ENCODE measurements around the gene CALCOCO1. TPM values are rescaled to one million over a fixed set of nuclear protein-coding genes. Genes with fewer than 3 reads are reported as not detected.

The CALCOCO1 gene
- total and polyA plus RNA-seq, 10 of the 15 experiments (the other 5 are each of a cell fraction or from before 2014, with no cell fraction given): 2.8 to 55.9 (median 13.7) TPM

DNA sequence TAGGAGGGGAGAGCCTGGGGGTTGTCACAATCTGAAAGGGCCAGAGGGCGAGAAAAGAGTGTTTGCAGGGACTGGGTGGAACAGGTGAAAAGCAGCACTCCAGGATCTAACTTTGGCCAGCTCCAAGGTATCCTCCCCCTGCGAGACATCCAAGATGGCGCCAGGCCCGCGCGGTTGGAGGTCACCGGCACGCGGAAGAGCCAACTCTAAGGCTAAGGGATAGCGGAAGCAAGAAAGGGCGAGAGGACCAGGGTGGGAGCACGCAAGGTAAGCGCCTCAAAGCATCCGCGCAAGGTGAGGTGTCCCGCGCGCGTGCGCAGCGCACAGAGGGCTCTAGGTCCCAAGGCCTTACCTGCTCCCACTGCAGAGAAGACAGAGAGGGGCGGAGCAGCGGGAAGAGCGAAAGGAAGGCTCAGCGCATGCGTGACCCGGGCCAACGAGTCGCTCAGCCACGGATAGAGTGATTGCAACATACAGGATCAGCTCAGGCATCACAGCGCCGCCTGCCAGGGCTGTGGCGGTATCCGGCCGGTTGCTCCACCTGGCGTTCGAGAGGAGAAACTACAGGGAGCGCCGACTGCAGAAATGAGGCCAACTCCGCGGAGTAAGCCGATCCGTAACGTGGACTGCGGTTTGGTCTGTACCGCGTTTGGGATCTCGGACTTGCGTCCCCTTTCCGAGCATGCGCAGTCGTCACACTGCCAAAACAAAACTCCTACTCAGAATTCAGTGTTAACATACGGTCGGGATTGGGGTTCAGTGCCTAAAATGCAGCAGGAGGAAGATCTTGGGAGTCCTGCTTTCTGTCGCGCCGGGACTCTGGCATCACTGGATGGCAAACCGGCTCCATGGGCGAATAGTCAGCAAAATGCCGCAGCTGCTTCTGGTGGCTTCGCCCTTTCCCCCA is 51.3 kb downstream of the CALCOCO1 start, which contains the start of gene ATP5MC2 (continued):
- no peak for TF ChIP-seq CEBPZ (IDR thresholded peaks at IDR 0.05; ENCODE audit: low read depth, low read length)
- peak; percentile 100; a peak in 5 of 6 replicates for TF ChIP-seq CTCF (IDR thresholded peaks at IDR 0.05 in 2 of 3, conservative IDR thresholded peaks at IDR 0.05 in 1 of 3; ENCODE audit: control insufficient read depth in 2 of 3, extremely low read depth in 1 of 3, insufficient read depth in 1 of 3, low read depth in 3 of 3, low read length in 3 of 3)
- TF ChIP-seq CREM (IDR thresholded peaks at IDR 0.05; ENCODE audit: low read depth): peak; percentile 71
- TF ChIP-seq MTA2 (IDR thresholded peaks at IDR 0.05; ENCODE audit: low read depth): peak; percentile 61
- TF ChIP-seq ZNF24 (IDR thresholded peaks at IDR 0.05): peak; percentile 86
- TF ChIP-seq CHD1 (IDR thresholded peaks at IDR 0.05; ENCODE audit: low read depth, low read length): no peak
- TF ChIP-seq HDGF (IDR thresholded peaks at IDR 0.05): peak; percentile 91
- peak; percentile 62; the same call in 1 of the 2 replicates for TF ChIP-seq BACH1 (IDR thresholded peaks at IDR 0.05; ENCODE audit: borderline replicate concordance)
- peak in 1 of 2 experiments; percentile 99; a peak in 2 of 4 replicates for TF ChIP-seq CEBPB (IDR thresholded peaks at IDR 0.05; ENCODE audit: borderline replicate concordance in 1 of 2, low read depth in 2 of 2, low read length in 2 of 2)
- TF ChIP-seq CREB1 (IDR thresholded peaks at IDR 0.05; ENCODE audit: low read depth): peak; percentile 80
- TF ChIP-seq ETV6 (conservative IDR thresholded peaks at IDR 0.05 in 1 of 2, IDR thresholded peaks at IDR 0.05 in 1 of 2; ENCODE audit: borderline replicate concordance in 1 of 2, low read depth in 1 of 2): no peak
- peak; percentile 89 for TF ChIP-seq RAD21 (IDR thresholded peaks at IDR 0.05; ENCODE audit: insufficient read depth, low read depth, low read length)
- TF ChIP-seq ATF3 (IDR thresholded peaks at IDR 0.05; ENCODE audit: borderline replicate concordance, extremely low read depth, low read depth, low read length): peak; percentile 64; the same call in 1 of the 2 replicates
- TF ChIP-seq WRNIP1 (IDR thresholded peaks at IDR 0.05; ENCODE audit: borderline replicate concordance, low read depth, low read length): peak; percentile 51; the same call in 1 of the 2 replicates
- TF ChIP-seq FOXK2 (IDR thresholded peaks at IDR 0.05): peak; percentile 49; the same call in 1 of the 2 replicates
- no peak for TF ChIP-seq NFIC (IDR thresholded peaks at IDR 0.05; ENCODE audit: low read depth, low read length)
- peak; percentile 38 for TF ChIP-seq RELA (IDR thresholded peaks at IDR 0.05; ENCODE audit: borderline replicate concordance, partially characterized antibody)
- TF ChIP-seq SP1 (IDR thresholded peaks at IDR 0.05; ENCODE audit: low read depth, low read length): peak; percentile 73
- no peak for TF ChIP-seq CBX3 (IDR thresholded peaks at IDR 0.05; ENCODE audit: borderline replicate concordance, low read depth)
- TF ChIP-seq SUPT20H (IDR thresholded peaks at IDR 0.05; ENCODE audit: borderline replicate concordance, control insufficient read depth, low read depth, low read length): no peak

Measured in GM12878 (cell line).